ENCODE measurements around the gene ZDHHC14.

DNA sequence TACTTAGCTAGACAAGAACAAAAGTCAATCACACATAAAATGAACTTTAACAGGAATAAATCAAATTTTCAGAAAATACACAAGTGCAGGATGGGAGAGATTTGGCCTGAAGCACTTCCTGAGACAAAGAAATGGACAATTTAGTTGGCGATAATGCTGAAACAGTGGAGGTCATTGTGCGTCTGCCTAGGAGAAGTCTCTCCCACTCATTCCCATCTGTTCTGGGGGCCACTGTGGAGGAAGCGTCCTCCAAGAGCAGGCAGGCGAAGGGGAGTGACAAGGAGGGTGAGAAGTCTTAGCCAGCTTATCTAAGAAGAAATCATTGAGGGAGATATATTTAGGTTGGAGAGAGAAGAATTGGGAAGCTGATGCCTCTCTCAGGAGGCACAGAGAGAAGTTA is 47.5 kb upstream of the ZDHHC14 start:
- TF ChIP-seq CTCF (optimal IDR thresholded peaks at IDR 0.05 in 1 of 3, IDR thresholded peaks at IDR 0.05 in 1 of 3, conservative IDR thresholded peaks at IDR 0.05 in 1 of 3; ENCODE audit: extremely low read depth in 1 of 3, insufficient read depth in 2 of 3, low read length in 3 of 3) (no peak), EZH2 (IDR thresholded peaks at IDR 0.05; ENCODE audit: low read length) (no peak)
